ENCODE data around the gene GNAZ.

DNA sequence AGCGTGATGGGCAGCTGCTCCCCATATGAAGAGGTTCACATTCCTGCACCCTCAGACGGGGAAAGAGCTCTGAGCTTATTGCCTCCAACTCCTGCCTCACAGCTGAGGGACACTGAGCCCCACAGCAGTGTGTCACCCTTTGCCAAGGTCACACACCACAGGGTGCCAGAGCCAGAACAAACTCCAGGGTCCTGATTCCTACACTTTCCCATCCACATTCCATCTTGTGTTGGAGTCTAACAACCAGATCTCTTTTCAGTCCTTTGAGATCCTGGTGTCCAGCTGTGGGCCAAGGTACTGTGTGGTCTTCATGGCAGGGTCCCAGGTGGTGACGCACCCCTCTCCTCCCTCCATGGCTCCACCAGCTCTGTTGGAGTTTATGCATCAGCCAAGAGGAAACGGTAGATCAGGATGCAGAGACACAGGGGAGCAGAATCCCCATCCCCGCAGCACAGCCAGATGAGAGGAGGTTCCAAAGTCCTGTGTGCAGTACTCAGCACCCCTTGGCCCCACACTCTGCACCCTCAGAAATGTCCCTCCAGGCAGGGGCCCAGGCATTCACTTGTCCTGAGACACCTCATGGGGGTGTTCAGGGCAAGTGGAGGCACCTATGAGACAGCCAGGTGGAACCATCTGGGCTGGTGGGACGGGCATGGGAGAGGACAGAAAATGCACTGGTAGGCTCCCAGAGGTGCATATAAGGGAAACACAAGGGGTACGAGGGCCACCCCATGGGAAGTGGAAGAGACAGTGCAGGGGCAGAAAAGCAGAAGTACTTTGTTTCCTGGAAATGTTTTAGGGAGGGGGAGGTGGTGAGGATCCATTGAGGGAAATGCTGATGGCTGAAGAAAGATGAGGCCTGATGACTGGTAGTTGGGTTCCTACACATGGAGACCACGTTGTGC lies 32.6 kb upstream of the GNAZ start:
- TF ChIP-seq TAF1 (IDR thresholded peaks at IDR 0.05; ENCODE audit: low read depth) = no peak
- TF ChIP-seq, protein P1, sequence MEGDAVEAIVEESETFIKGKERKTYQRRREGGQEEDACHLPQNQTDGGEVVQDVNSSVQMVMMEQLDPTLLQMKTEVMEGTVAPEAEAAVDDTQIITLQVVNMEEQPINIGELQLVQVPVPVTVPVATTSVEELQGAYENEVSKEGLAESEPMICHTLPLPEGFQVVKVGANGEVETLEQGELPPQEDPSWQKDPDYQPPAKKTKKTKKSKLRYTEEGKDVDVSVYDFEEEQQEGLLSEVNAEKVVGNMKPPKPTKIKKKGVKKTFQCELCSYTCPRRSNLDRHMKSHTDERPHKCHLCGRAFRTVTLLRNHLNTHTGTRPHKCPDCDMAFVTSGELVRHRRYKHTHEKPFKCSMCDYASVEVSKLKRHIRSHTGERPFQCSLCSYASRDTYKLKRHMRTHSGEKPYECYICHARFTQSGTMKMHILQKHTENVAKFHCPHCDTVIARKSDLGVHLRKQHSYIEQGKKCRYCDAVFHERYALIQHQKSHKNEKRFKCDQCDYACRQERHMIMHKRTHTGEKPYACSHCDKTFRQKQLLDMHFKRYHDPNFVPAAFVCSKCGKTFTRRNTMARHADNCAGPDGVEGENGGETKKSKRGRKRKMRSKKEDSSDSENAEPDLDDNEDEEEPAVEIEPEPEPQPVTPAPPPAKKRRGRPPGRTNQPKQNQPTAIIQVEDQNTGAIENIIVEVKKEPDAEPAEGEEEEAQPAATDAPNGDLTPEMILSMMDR (IDR thresholded peaks at IDR 0.05; ENCODE audit: poor library complexity, severe bottlenecking) = no peak
- no peak for TF ChIP-seq EZH2 (IDR thresholded peaks at IDR 0.05; ENCODE audit: borderline replicate concordance, insufficient read depth, low read length, poor library complexity, severe bottlenecking)
- no peak for TF ChIP-seq EP300 (conservative IDR thresholded peaks at IDR 0.05; ENCODE audit: poor library complexity, severe bottlenecking)
- no peak for TF ChIP-seq RAD21 (conservative IDR thresholded peaks at IDR 0.05)
- TF ChIP-seq REST (IDR thresholded peaks at IDR 0.05; ENCODE audit: borderline replicate concordance) = no peak
- TF ChIP-seq POLR2AphosphoS5 (IDR thresholded peaks at IDR 0.05) = no peak
- no peak for TF ChIP-seq MXI1 (conservative IDR thresholded peaks at IDR 0.05; ENCODE audit: poor library complexity, severe bottlenecking)
